ENCODE data around the gene CYTH4. TPM values are rescaled to one million over a fixed set of nuclear protein-coding genes. Genes with fewer than 3 reads are reported as not detected.
"Not testable (repeated sequence)": the region's sequence is repeated elsewhere in the genome, so short reads cannot be mapped to it uniquely, and the experiment has no call there.

CYTH4 gene
- total RNA-seq, 1 experiment from 2014 or later = 3.8 TPM

DNA sequence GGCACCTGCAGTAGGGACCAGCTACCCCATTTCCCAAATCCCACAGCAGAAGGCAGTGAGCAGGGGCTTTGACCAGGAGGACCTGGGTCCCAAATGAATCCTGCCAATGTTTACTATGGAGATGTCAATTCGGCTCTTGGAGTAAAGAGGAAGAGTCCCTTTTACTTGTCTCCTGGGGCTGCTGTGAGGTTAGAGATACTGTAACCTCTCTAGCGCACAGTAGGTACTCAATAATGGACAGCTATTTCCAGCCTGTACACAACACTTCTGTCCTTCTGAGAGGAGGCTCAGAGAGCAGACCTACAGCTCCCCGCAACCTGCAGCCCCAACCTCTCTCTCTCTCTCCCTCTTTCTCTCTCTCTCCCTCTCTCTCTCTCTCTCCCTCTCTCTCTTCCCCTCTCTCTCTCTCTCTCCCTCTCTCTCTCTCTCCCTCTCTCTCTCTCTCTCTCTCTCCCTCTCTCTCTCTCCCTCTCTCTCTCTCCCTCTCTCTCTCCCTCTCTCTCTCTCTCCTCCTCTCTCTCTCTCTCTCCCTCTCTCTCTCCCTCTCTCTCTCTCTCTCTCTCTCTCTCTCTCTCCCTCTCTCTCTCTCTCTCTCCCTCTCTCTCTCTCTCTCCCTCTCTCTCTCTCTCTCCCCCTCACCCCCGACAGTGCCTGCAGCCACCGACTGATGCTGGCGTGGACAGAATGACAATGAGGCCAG, 46.4 kb downstream of the CYTH4 start:
- peak; percentile 50 for TF ChIP-seq TCF7L2 (IDR thresholded peaks at IDR 0.05; ENCODE audit: borderline replicate concordance, extremely low read depth, insufficient read depth, insufficient read length)
- TF ChIP-seq, protein P1, sequence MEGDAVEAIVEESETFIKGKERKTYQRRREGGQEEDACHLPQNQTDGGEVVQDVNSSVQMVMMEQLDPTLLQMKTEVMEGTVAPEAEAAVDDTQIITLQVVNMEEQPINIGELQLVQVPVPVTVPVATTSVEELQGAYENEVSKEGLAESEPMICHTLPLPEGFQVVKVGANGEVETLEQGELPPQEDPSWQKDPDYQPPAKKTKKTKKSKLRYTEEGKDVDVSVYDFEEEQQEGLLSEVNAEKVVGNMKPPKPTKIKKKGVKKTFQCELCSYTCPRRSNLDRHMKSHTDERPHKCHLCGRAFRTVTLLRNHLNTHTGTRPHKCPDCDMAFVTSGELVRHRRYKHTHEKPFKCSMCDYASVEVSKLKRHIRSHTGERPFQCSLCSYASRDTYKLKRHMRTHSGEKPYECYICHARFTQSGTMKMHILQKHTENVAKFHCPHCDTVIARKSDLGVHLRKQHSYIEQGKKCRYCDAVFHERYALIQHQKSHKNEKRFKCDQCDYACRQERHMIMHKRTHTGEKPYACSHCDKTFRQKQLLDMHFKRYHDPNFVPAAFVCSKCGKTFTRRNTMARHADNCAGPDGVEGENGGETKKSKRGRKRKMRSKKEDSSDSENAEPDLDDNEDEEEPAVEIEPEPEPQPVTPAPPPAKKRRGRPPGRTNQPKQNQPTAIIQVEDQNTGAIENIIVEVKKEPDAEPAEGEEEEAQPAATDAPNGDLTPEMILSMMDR (IDR thresholded peaks at IDR 0.05 in 2 of 3, conservative IDR thresholded peaks at IDR 0.05 in 1 of 3; ENCODE audit: borderline replicate concordance in 1 of 3, insufficient read depth in 1 of 3, low read depth in 2 of 3, low read length in 2 of 3) = peak in 1 of 3 experiments; percentile 50; a peak in 2 of 6 replicates
- peak overlapping the region; percentile 0 to 40; a peak in 3 of 4 replicates for H3K4me3 ChIP-seq (replicated peaks in 1 of 2; ENCODE audit: low read depth in 1 of 2, low read length in 2 of 2)
- H3K9me2 ChIP-seq (ENCODE audit: insufficient read depth); H3K36me3 ChIP-seq (ENCODE audit: control insufficient read depth in 1 of 2, insufficient read depth in 2 of 2, low read length in 2 of 2); ATAC-seq; H3K27me3 ChIP-seq (ENCODE audit: insufficient read depth, low read length); H4K20me1 ChIP-seq (ENCODE audit: insufficient read depth); DNase-seq (ENCODE audit: low read depth, low spot score); H3K79me2 ChIP-seq (ENCODE audit: insufficient read depth, low read length); H3K9me3 ChIP-seq (ENCODE audit: control insufficient read depth in 1 of 2, insufficient read depth in 1 of 2, low read depth in 1 of 2, low read length in 2 of 2); H2AFZ ChIP-seq (ENCODE audit: low read depth, low read length, poor library complexity, severe bottlenecking); BruUV-seq (replicated peaks): not testable (repeated sequence)
- H3K4me2 ChIP-seq (ENCODE audit: low read length) = peak overlapping the region; percentile 83
- CTCF ChIA-PET = interaction anchor here (1.1 to 5.7 kb wide), 4 partner anchors 12 to 238 kb away, joined by 3 to 101 read pairs (median 9); no protein-coding TSS in a partner anchor
- H3K27ac ChIP-seq (ENCODE audit: low read depth, low read length) = peak overlapping the region; percentile 100
- intact Hi-C loops (cut with micrococcal nuclease) = loop anchor here (1.0 to 2.0 kb wide), 2 partner anchors 12 to 128 kb away; no protein-coding TSS in a partner anchor
- RAD21 ChIA-PET (ENCODE audit: low non-redundant PET in 1 of 2, low total read pairs in 2 of 2, uncharacterized antibody in 2 of 2, unreplicated experiment in 2 of 2) = interaction anchor here (1.0 to 3.7 kb wide), 8 partner anchors 11 to 129 kb away, joined by 3 to 24 read pairs (median 6); no protein-coding TSS in a partner anchor
- H3K9ac ChIP-seq (ENCODE audit: low read length) = peak overlapping the region; percentile 81
- H3K4me1 ChIP-seq (ENCODE audit: control insufficient read depth in 1 of 2, insufficient read depth in 2 of 2, low read length in 2 of 2) = peaks cover 91 to 100% of the 10 kb centered on the region in 2 experiments
- POLR2A ChIA-PET = interaction anchor here (0.9 to 6.8 kb wide), 7 partner anchors 11 to 127 kb away, joined by 3 to 152 read pairs (median 4); no protein-coding TSS in a partner anchor

Data from HCT116 (cell line).